Measurements from ENCODE around the gene NOL9.
"Not testable (repeated sequence)": the region's sequence is repeated elsewhere in the genome, so short reads cannot be mapped to it uniquely, and the experiment has no call there.

Gene NOL9

DNA sequence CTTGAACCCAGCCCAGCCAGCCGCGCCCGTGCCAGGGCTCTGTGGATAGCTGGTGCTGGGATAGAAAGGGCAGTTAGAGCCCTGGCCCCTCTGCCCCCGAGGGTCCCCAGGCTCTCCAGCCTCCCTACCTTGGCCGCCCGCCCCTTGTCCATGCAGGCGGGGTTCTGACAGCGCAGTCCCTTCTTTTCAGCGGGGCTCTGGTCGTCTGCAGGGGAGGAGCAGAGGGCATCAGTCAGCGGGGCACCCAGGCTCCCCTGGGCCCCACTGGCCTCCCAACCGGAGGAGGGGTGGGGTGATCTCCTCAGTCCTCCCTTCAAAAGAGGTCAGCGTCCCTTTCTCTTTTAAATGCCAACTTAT lies 58.0 kb downstream of the NOL9 start:
- peaks cover 26% of the 10 kb centered on the region for H3K4me1 ChIP-seq (ENCODE audit: insufficient read depth, insufficient read length)
- peak overlapping the region; percentile 81 for H3K9ac ChIP-seq (ENCODE audit: insufficient read length, low read depth)
- H3K4me3 ChIP-seq (ENCODE audit: insufficient read length, low read depth) = peak overlapping the region; percentile 55

DNA sequence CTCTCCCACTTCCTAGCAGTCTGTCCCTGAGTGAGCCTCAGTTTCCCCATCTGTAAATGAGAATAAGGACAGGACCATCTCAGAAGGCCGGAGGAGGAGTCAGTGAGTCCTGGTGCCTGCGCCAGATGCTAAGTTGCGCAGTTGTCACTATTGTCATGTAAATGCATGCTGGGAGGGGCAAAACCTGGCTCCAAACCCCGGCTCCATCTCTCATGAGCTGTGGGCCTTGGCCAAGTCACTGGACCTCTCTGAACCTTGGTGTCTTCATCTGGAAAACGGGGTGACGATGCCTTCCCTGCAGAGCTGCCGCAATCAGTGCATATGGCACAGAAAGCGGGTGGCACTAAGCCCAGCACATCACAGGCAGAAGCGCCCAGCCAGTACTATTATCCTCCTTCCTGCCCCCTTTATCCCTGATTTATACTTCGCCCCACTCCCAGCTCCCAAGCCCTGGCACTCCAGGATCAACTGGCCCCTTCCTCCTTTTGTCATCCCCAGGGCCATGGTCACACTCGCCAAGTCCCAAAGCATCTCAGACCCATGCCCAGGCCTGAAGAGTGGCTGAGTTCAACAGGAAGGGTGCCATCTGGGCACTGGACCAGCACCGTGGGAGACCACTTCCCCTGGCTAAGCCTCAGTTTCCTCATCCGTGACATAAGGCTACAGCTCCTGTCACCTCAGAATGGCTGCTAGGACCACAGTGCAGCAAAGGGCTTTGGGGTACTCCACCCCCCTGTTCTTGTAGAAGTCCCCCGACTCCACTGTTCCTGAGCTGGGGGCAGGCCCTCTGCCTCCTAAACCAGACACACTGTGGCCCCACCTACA lies 58.6 kb downstream of the NOL9 start:
- H3K9me3 ChIP-seq (ENCODE audit: insufficient read depth, low read length) = no peaks in the 10 kb centered on the region
- TF ChIP-seq ZNF274 (IDR thresholded peaks at IDR 0.05; ENCODE audit: low read depth, low read length) (no peak), SUZ12 (IDR thresholded peaks at IDR 0.05; ENCODE audit: extremely low read depth, insufficient read depth, insufficient read length) (no peak), YY1 (IDR thresholded peaks at IDR 0.05; ENCODE audit: insufficient read depth, insufficient read length) (no peak)
- H3K27me3 ChIP-seq (ENCODE audit: insufficient read depth, insufficient read length) = no peaks in the 10 kb centered on the region
- no peak overlapping the region for H3K4me3 ChIP-seq (ENCODE audit: insufficient read length, low read depth)
- no peak for DNase-seq (ENCODE audit: low read depth, low spot score)
- H3K4me1 ChIP-seq (ENCODE audit: insufficient read depth, insufficient read length) = peaks cover 26% of the 10 kb centered on the region
- H3K9ac ChIP-seq (ENCODE audit: insufficient read length, low read depth) = peak overlapping the region; percentile 81
- no peaks in the 10 kb centered on the region for H3K36me3 ChIP-seq (ENCODE audit: insufficient read depth, insufficient read length, low read length)

More for the DNA sequence above, 58.0 kb downstream of the NOL9 start:
- Histone ChIP-seq H3K36me3 (ENCODE audit: insufficient read depth, insufficient read length, low read length) (no peaks in the 10 kb centered on the region), H3K9me3 (ENCODE audit: insufficient read depth, low read length) (no peaks in the 10 kb centered on the region), H3K27me3 (ENCODE audit: insufficient read depth, insufficient read length) (no peaks in the 10 kb centered on the region)
- no peak for DNase-seq (ENCODE audit: low read depth, low spot score)
- TF ChIP-seq YY1 (IDR thresholded peaks at IDR 0.05; ENCODE audit: insufficient read depth, insufficient read length) (no peak), SUZ12 (IDR thresholded peaks at IDR 0.05; ENCODE audit: extremely low read depth, insufficient read depth, insufficient read length) (no peak), ZNF274 (IDR thresholded peaks at IDR 0.05; ENCODE audit: low read depth, low read length) (no peak)

DNA sequence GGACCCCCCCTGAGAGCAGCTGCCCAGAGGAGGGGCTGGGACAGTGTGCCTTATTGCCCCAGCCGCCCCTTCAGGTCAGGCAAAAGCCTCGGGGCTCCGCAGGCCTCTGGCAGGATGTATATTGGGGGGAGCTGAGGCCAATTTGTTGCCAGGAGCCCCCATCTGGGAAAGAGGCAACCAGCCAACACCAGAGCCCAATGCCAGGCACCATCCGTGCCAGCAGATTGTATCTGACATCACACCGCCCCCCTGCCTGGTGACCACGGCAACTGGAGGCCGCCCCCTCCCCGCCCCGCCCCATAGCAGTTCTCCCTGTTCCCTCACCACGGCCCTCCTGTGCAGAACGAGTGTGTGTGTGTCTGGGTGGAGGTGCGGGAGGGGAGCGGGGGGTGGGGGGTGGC lies 59.3 kb downstream of the NOL9 start:
- H3K9me3 ChIP-seq (ENCODE audit: insufficient read depth, low read length) = no peaks in the 10 kb centered on the region
- no peak for DNase-seq (ENCODE audit: low read depth, low spot score)
- H3K36me3 ChIP-seq (ENCODE audit: insufficient read depth, insufficient read length, low read length) = no peaks in the 10 kb centered on the region
- no peaks in the 10 kb centered on the region for H3K27me3 ChIP-seq (ENCODE audit: insufficient read depth, insufficient read length)
- TF ChIP-seq SUZ12 (IDR thresholded peaks at IDR 0.05; ENCODE audit: extremely low read depth, insufficient read depth, insufficient read length) (no peak), ZNF274 (IDR thresholded peaks at IDR 0.05; ENCODE audit: low read depth, low read length) (no peak), YY1 (IDR thresholded peaks at IDR 0.05; ENCODE audit: insufficient read depth, insufficient read length) (no peak)
- peaks cover 22% of the 10 kb centered on the region for H3K4me1 ChIP-seq (ENCODE audit: insufficient read depth, insufficient read length)
- no peak overlapping the region for H3K9ac ChIP-seq (ENCODE audit: insufficient read length, low read depth)
- no peak overlapping the region for H3K4me3 ChIP-seq (ENCODE audit: insufficient read length, low read depth)

DNA sequence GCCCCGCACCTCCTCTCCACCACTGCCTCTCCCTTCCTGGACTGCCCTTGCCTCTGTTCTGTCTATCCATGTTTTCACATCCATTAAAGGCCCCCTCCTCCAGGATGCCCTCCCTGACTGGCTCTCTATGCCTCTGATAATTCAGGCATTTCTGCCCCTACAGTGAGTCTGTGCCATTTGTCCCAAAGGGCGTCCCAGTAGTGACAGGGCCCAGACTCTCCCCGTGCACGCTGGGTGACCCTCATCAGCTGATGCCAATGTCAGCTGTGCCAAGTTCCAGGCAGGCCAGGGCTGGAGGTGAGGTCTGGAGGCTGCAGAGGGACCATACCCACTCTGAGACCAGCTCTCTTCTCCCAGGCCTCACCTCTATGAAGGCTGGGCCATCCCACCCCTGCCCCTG lies 59.7 kb downstream of the NOL9 start:
- DNase-seq (ENCODE audit: low read depth, low spot score) = no peak
- peaks cover 24% of the 10 kb centered on the region for H3K4me1 ChIP-seq (ENCODE audit: insufficient read depth, insufficient read length)
- no peaks in the 10 kb centered on the region for H3K36me3 ChIP-seq (ENCODE audit: insufficient read depth, insufficient read length, low read length)
- H3K9me3 ChIP-seq (ENCODE audit: insufficient read depth, low read length) = no peaks in the 10 kb centered on the region
- TF ChIP-seq ZNF274 (IDR thresholded peaks at IDR 0.05; ENCODE audit: low read depth, low read length) (no peak), YY1 (IDR thresholded peaks at IDR 0.05; ENCODE audit: insufficient read depth, insufficient read length) (no peak), SUZ12 (IDR thresholded peaks at IDR 0.05; ENCODE audit: extremely low read depth, insufficient read depth, insufficient read length) (no peak)
- H3K27me3 ChIP-seq (ENCODE audit: insufficient read depth, insufficient read length) = no peaks in the 10 kb centered on the region
- no peak overlapping the region for H3K4me3 ChIP-seq (ENCODE audit: insufficient read length, low read depth)
- no peak overlapping the region for H3K9ac ChIP-seq (ENCODE audit: insufficient read length, low read depth)

DNA sequence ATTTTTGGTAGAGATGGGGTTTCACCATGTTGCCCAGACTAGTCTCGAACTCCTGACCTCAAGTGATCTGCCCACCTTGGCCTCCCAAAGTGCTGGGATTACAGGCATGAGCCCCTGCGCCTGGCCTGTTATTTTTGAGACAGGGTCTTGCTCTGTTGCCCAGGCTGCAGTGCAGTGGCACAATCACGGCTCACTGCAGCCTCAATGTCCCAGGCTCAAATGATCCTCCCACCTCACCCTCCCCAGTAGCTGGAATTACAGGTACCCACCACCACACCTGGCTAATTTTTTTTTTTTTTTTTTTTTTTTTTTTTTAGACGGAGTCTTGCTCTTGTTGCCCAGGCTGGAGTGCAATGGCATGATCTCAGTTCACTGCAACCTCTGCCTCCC lies 60.5 kb downstream of the NOL9 start:
- peaks cover 28% of the 10 kb centered on the region for H3K4me1 ChIP-seq (ENCODE audit: insufficient read depth, insufficient read length)
- not testable (repeated sequence) for DNase-seq (ENCODE audit: low read depth, low spot score); H3K4me3 ChIP-seq (ENCODE audit: insufficient read length, low read depth); H3K27me3 ChIP-seq (ENCODE audit: insufficient read depth, insufficient read length); H3K9ac ChIP-seq (ENCODE audit: insufficient read length, low read depth); H3K9me3 ChIP-seq (ENCODE audit: insufficient read depth, low read length); H3K36me3 ChIP-seq (ENCODE audit: insufficient read depth, insufficient read length, low read length)

DNA sequence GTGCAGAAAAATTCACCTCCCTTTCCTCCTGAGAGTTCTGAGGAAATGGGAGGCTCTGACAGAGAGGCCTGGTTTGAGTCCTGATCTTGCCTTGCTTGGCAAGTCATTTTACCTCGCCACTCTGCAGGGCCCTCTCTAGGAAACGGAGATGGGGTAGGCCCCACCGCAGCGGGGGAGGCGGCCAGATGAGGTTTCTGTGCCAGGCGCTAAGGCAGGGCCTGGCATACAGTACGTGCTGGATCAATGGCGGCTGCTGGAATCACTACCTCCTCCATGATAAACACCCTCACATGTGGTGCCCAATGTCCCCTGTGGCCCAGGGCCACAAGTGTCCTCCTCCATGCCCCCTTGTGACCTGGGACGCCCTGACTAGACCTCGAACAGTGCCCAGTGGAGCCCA lies 62.3 kb downstream of the NOL9 start:
- no peaks in the 10 kb centered on the region for H3K9me3 ChIP-seq (ENCODE audit: insufficient read depth, low read length)
- no peaks in the 10 kb centered on the region for H3K27me3 ChIP-seq (ENCODE audit: insufficient read depth, insufficient read length)
- H3K4me3 ChIP-seq (ENCODE audit: insufficient read length, low read depth) = no peak overlapping the region
- no peak for DNase-seq (ENCODE audit: low read depth, low spot score)
- H3K9ac ChIP-seq (ENCODE audit: insufficient read length, low read depth) = peak overlapping the region; percentile 91
- TF ChIP-seq SUZ12 (IDR thresholded peaks at IDR 0.05; ENCODE audit: extremely low read depth, insufficient read depth, insufficient read length) (no peak), ZNF274 (IDR thresholded peaks at IDR 0.05; ENCODE audit: low read depth, low read length) (no peak), YY1 (IDR thresholded peaks at IDR 0.05; ENCODE audit: insufficient read depth, insufficient read length) (no peak)
- H3K4me1 ChIP-seq (ENCODE audit: insufficient read depth, insufficient read length) = peaks cover 27% of the 10 kb centered on the region
- no peaks in the 10 kb centered on the region for H3K36me3 ChIP-seq (ENCODE audit: insufficient read depth, insufficient read length, low read length)

DNA sequence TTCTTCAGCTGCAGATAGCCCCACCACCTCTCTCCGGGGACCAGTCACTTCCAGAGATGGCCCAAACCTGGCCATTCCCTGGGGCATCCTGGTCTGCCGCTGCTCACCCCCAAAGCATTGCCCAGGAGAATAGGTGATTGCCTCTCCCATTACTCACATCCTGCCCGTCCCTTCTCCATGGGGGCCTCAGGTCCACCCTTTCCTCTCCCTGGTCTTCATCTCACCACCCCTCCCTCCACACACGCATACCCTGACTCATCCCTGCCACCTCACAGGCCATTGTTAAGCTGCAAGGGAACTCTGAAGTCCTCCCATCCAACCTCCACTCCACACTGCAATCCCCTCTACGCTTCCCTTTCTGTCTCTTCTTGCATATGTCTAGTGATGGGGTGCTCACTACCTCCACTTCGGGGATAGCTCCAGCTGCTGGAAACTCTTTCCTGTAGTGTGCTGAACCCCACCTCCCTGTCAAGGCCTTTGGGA lies 62.8 kb downstream of the NOL9 start, which contains the start of gene PLEKHG5:
Gene PLEKHG5 (minus strand): TSS at position 188 of the 483 bp plus-strand sequence. CDS start 14,096 bp downstream, outside the sequence.
- H3K9me3 ChIP-seq (ENCODE audit: insufficient read depth, low read length) = no peaks in the 10 kb centered on the region
- no peak for TF ChIP-seq YY1 (IDR thresholded peaks at IDR 0.05; ENCODE audit: insufficient read depth, insufficient read length)
- TF ChIP-seq SUZ12 (IDR thresholded peaks at IDR 0.05; ENCODE audit: extremely low read depth, insufficient read depth, insufficient read length) = no peak
- no peak for TF ChIP-seq ZNF274 (IDR thresholded peaks at IDR 0.05; ENCODE audit: low read depth, low read length)
- no peaks in the 10 kb centered on the region for H3K27me3 ChIP-seq (ENCODE audit: insufficient read depth, insufficient read length)
- no peaks in the 10 kb centered on the region for H3K36me3 ChIP-seq (ENCODE audit: insufficient read depth, insufficient read length, low read length)
- peak within 1 kb of the TSS; percentile 79 for H3K4me3 ChIP-seq (ENCODE audit: insufficient read length, low read depth)
- H3K4me1 ChIP-seq (ENCODE audit: insufficient read depth, insufficient read length) = peaks cover 27% of the 10 kb centered on the region
- no peak for DNase-seq (ENCODE audit: low read depth, low spot score)
- H3K9ac ChIP-seq (ENCODE audit: insufficient read length, low read depth) = peak within 1 kb of the TSS; percentile 91
